Breast epithelium (tissue), 3 donors: ENCODE results near the gene ZMIZ1.

Experiments used
- CTCF ChIP-seq, 3 donors: fragments of 450-650 bp; IDR thresholded peaks; one replicate each; pipeline ENCODE4 v1.5.1; 2016 to 2017; ENCODE audit warnings: antibody characterized with exemption in 3 of 3, mild to moderate bottlenecking in 3 of 3, moderate library complexity in 3 of 3
- POLR2A ChIP-seq: fragments of 450-650 bp; IDR thresholded peaks from one replicate; pipeline ENCODE4 v1.6.1; 2016; ENCODE audit warnings: antibody characterized with exemption, mild to moderate bottlenecking, moderate library complexity

- TF ChIP-seq CTCF (IDR thresholded peaks at IDR 0.05) (no peak), POLR2A (no peak)
Measured at GRCh38 chr10:79089632-79090031, 20.9 kb downstream of the ZMIZ1 start.
